Measurements from ENCODE around the gene CNTNAP2. TPM values are rescaled to one million over a fixed set of nuclear protein-coding genes. Genes with fewer than 3 reads are reported as not detected.

The CNTNAP2 gene
- total RNA-seq, 4 donors from 2014 or later, result 0.42 to 0.71 TPM; not detected in 2

GRCh38 chr7:146355216-146355615 lies 238.6 kb downstream of the CNTNAP2 start:
- 78 to 80% methylated on average over 1 of the region's 1 CpG for WGBS, 2 donors

GRCh38 chr7:146359176-146359575 lies 242.6 kb downstream of the CNTNAP2 start:
- 78 to 79% methylated on average over 2 of the region's 2 CpGs for WGBS, 2 donors
- TF ChIP-seq POLR2A (IDR thresholded peaks at IDR 0.05), result no peak
- no peak for TF ChIP-seq CTCF (IDR thresholded peaks at IDR 0.05)
- intact Hi-C loops (cut with DNase I; ENCODE audit: low total_unique reads), result no loop called here

More at GRCh38 chr7:146355216-146355615, 238.6 kb downstream of the CNTNAP2 start:
- intact Hi-C loops (cut with DNase I; ENCODE audit: low total_unique reads), result no loop called here
- no peak overlapping the region for H3K4me3 ChIP-seq (ENCODE audit: low read depth, poor library complexity, severe bottlenecking)
- TF ChIP-seq POLR2A (IDR thresholded peaks at IDR 0.05) (no peak), CTCF (IDR thresholded peaks at IDR 0.05) (no peak)
- no peak for DNase-seq (ENCODE audit: low spot score in 2 of 2)

GRCh38 chr7:146366938-146367337 lies 250.3 kb downstream of the CNTNAP2 start:
- intact Hi-C loops (cut with DNase I; ENCODE audit: low total_unique reads), result no loop called here
- no peak for DNase-seq (ENCODE audit: low spot score in 2 of 2)
- no peak overlapping the region for H3K4me3 ChIP-seq (ENCODE audit: low read depth, poor library complexity, severe bottlenecking)
- TF ChIP-seq CTCF (IDR thresholded peaks at IDR 0.05), result no peak
- no peak for TF ChIP-seq POLR2A (IDR thresholded peaks at IDR 0.05)
- 74 to 78% methylated on average over 2 of the region's 2 CpGs for WGBS, 2 donors

More at GRCh38 chr7:146359176-146359575, 242.6 kb downstream of the CNTNAP2 start:
- no peak for DNase-seq (ENCODE audit: low spot score in 2 of 2)
- H3K4me3 ChIP-seq (ENCODE audit: low read depth, poor library complexity, severe bottlenecking), result no peak overlapping the region

GRCh38 chr7:146370171-146370570 lies 253.6 kb downstream of the CNTNAP2 start:
- H3K4me3 ChIP-seq (ENCODE audit: low read depth, poor library complexity, severe bottlenecking), result no peak overlapping the region
- 92 to 93% methylated on average over 9 of the region's 9 CpGs for WGBS, 2 donors
- DNase-seq (ENCODE audit: low spot score in 2 of 2), result no peak
- TF ChIP-seq CTCF (IDR thresholded peaks at IDR 0.05) (no peak), POLR2A (IDR thresholded peaks at IDR 0.05) (no peak)
- intact Hi-C loops (cut with DNase I; ENCODE audit: low total_unique reads), result no loop called here

DNA sequence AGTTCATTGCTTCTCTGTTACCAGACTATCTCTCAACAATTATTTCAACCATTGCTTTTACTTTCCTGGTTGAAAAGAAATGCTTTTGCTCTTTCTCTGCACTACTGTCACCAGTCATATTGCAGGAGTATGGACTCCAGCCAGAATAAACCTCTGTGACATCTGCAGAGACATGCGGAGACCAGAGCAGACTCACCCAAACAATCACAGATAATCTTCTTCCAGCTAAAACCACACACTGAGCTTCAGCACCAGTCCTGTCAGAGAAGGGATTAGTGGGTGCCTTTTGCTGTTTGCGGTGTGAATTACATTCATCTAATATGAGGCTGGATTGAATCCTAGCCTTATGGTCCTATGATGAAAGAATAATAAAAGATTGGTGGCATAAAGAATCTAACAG lies 258.6 kb downstream of the CNTNAP2 start:
- WGBS, 2 donors, result 30 to 38% methylated on average over 2 of the region's 2 CpGs
- TF ChIP-seq CTCF (IDR thresholded peaks at IDR 0.05), result no peak
- TF ChIP-seq POLR2A (IDR thresholded peaks at IDR 0.05), result no peak
- H3K4me3 ChIP-seq (ENCODE audit: low read depth, poor library complexity, severe bottlenecking), result no peak overlapping the region
- no peak for DNase-seq (ENCODE audit: low spot score in 2 of 2)
- intact Hi-C loops (cut with DNase I; ENCODE audit: low total_unique reads), result no loop called here

- no peak for TF ChIP-seq POLR2A (IDR thresholded peaks at IDR 0.05)
- no peak for TF ChIP-seq CTCF (IDR thresholded peaks at IDR 0.05)
- DNase-seq (ENCODE audit: low spot score in 2 of 2), result no peak
- WGBS, 2 donors, result 82 to 91% methylated on average over 2 of the region's 2 CpGs
- intact Hi-C loops (cut with DNase I; ENCODE audit: low total_unique reads), result no loop called here
- H3K4me3 ChIP-seq (ENCODE audit: low read depth, poor library complexity, severe bottlenecking), result no peak overlapping the region
Measured at GRCh38 chr7:146378196-146378595, 261.6 kb downstream of the CNTNAP2 start.

Measured in lower leg skin (tissue), 4 donors.